GM21717 (cell line): ENCODE measurements around the gene TSPAN5.

Source experiments
- ATAC-seq: cut with Tn5 transposase; IDR thresholded peaks from one replicate; pipeline ENCODE4 v1.9.1; 2021; ENCODE audit warnings: mild to moderate bottlenecking, moderate library complexity; ENCODE audit not compliant: unreplicated experiment

TSPAN5 gene

DNA sequence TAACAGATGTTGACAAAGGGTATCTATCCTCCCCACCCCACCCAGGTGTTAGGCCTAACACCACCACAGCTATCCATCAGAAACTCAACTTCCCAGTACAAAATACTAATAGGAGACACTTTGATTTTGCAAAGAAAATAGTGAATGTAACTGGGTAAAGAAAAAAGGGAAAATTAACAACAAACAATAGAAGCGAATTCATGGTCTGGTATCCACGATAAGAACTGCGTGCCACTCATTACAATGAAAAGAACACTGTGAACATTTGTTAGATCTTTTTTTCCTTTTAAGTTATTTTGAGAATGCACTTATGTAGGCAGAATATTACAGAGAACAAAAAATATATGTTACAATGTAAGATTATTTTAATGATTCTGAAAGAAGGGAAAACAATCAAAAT lies 12.0 kb downstream of the TSPAN5 start:
- ATAC-seq: no peak

DNA sequence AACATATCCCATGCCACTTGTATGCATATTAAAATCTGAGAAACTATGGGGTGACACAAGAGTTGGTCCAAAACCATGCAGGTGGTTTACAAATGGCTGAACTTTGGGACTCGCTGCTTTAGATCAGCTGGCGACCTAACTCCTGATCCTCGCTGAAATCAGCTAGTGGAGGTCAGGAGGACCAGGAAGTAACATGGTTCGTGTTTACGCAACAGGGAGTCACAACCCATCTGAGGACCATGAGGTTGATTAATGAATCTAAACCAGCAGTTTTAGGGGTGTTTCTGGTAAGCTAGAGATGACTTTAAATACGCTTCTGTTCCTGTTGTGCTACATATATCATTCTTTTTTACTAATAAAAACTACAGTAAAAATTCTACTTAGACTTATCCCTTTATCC lies 12.9 kb downstream of the TSPAN5 start:
- no peak for ATAC-seq

DNA sequence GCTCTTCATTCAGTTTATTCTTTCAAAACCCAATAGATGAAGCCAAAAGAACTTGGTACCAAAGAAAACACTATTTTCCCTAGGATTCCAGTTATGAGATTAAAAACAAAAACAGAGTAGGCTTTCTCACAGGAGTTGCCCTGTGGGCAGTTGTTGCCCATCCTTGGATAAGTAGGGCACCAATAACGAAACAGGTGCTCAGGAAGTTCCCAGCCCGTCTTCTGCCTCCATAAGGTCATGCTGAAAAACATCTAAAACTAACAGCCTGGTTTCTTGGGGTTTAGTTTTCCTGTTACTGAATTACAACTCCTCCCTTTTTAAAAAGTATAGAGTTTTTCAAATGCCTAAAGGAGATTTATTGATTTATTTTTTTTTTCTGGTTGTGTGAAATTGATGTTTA lies 14.7 kb downstream of the TSPAN5 start:
- ATAC-seq: no peak

DNA sequence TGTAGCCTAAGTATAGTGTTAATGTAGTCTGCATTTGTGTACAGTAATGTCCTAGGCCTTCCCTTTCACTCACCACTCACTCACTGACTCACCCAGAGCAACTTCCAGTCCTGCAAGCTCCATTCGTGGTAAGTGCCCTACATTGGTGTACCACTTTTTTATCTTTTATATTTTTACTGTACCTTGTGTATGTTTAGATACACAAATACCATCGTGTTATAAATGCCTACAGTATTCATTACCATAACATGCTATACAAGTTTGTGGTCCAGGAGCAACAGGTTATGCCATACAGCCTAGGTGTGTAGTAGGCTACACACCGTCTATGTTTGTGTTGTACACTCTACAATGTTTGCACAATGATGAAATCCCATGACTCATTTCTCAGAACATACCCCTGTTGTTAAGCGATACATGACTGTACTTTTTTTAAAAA lies 15.4 kb downstream of the TSPAN5 start:
- no peak for ATAC-seq

DNA sequence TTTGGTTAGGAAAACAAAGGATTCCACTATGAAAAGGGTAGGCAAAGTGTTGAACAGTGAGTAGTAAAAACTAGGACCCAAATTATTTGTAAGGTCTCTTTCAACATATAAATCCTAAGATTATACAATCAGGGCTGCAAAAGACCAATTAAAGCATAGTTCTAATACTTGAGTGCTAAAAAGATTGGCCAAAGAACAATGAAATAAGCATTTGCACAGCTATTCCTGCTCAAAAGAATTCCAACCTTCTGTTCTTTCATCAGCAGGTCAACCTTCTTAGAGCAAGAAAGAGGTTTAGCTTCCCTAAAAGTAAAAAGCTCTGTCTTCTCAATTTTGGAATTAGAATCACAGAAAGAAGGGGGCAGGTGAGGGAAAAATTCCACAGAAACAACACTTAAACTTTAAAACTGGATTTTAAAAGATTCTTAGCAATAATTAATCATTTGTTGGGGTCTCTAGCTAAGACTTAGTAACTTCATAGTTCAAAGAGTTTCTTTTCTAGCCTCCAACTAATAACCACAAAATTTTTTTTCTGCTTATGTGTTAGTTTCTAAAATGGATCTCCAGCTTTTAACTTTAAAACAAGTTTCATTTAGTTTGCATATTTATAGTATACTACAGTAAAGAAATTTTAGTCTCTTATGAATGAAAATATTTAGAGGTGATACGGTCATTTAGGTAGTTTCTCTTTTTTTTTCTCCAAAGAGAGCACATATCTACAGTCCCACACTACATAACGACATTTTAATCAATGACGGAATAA lies 16.3 kb downstream of the TSPAN5 start:
- no peak for ATAC-seq

DNA sequence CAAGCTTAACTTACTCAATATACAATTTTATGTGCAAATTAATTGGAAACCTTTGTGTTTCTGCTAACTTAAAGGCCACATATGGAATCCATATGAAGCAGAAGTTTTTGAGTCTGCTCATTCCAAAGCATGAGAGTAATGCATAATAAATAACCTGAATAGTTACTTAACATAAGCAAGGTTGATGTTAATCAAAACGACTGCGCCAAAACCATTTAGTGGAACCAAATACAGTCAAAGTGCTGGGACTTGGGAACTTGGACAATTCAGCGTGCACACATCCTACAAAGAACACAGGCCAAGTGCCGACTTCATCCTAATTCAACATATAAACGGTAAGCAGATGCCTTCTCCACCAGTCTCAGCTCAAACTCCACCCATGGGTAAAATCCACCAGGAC lies 17.0 kb downstream of the TSPAN5 start:
- no peak for ATAC-seq

DNA sequence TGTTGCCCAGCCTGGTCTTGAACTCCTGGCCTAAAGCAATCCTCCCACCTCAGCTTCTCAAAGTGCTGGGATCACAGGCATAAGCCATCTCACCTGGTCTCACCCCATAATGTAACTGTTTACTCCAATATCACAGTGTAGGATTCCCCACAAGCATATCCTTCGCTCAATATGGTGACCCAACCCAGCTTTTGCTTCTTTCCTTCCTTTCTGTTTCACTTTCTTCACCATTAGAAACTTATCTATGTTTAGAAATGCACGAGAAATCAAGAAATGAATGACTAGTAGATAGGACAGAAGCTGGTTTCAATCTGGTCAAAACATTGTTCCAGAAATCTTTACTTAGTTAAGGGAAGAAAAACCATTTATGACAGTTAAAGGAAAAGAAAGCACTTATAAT lies 18.9 kb downstream of the TSPAN5 start:
- ATAC-seq: peak; percentile 85

DNA sequence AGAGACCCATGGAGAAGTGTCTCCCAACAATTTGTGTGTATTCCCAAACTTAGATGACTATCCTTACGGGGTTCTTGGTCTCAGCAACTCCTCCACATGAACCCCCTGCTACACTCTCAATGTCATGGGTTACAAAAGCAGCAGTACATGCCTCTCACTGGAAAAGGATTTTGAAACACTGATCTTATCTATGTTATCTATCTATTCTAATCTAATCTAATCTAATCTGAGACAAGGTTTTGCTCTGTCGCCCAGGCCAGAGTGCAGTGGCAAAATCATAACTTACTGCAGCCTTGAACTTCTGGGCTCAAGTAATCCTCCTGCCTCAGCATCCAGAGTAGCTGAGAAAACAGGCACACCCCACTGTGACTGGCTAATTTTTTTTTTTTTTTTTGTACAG lies 19.3 kb downstream of the TSPAN5 start:
- no peak for ATAC-seq

DNA sequence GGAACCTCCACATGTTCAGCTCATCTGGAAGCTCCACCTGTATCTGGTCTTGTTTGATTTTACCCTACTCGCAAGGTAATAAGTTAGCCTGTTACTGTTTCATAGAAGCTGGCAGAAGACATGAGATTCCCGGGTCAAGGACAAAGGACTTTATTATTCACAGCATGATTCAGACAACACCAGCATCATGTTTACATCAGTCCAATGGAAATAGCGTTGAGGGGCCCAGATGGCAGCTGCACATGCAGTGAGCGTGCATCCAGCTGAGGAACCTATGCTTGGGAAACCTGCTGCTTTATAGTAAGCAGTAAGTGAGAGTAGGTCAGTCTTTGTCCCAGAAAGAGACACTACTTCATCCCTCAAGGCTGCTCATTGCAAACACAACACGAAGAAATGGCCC lies 19.8 kb downstream of the TSPAN5 start:
- no peak for ATAC-seq

DNA sequence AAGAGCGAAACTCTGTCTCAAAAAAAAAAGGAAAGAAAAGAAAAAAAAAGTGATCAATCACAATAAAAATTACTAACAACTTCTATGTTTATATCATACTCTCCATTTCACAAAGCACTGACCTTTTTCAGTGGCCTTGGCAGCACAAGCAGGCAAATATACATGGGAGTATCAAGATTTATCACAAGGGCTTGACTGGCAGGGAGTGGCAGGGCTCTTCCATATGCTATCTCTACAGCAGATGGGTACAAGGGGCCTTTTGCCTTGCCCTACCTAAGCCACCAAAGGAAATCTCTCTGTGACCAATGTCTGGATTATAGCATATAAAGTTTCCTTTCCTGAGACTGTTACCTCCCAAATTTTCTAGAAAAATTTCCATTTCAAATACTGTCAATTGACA lies 24.4 kb downstream of the TSPAN5 start:
- ATAC-seq: no peak

DNA sequence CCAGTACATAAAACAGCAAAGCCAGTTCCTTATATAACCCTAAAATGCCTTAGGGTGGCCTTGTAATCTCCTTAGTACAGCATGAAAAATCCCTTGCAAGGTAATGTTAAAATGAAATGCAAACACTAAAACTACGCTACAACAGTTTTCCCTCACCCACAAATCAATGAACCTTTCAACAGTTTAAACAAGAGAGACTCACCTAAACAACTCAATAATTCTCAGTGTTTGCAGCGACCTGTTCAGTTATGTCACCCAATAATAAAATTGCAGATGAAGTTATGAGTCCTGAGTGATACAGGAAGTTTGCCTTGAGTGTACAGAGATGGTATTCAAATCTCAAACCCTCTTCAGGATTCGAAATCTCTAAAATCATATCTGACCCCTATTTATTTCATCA lies 25.3 kb downstream of the TSPAN5 start:
- no peak for ATAC-seq

DNA sequence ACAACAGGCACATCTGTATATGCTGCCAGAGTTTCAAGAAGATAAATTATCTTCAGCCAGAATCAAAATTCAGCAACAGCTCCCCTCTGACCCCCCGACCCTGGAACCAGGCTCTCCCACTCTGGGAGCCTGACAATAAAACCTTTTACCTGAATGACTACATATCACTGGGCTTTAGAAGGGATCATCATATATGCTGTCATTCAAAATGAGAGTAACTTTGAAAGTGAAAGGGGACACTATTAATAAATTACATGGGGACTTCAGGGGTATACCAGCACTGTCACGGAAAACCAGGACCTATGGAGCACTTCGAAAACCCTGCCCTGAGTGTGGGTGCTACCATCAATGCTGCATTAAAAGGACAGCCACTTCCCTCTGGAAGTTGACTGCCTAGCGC lies 26.2 kb downstream of the TSPAN5 start:
- ATAC-seq: no peak

DNA sequence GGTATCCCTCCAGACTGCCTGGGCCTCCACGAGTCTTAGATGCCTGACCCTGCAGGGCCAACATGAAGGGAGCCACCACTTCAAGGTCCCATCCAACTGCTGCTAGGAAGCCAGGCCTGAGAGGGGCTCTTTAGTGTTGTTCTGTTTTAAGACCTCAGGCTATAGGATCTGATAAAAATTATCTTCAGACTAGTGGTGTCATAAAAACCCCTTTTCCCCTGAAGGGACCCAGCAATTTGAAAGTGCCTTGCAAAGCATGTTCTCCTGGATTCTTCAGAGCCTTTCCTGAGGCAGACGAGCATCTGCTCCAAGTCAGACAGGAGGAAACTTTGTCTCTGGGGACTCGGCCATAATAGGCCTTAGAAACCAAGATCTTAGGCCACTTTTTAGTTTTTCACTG lies 26.9 kb downstream of the TSPAN5 start:
- ATAC-seq: no peak

DNA sequence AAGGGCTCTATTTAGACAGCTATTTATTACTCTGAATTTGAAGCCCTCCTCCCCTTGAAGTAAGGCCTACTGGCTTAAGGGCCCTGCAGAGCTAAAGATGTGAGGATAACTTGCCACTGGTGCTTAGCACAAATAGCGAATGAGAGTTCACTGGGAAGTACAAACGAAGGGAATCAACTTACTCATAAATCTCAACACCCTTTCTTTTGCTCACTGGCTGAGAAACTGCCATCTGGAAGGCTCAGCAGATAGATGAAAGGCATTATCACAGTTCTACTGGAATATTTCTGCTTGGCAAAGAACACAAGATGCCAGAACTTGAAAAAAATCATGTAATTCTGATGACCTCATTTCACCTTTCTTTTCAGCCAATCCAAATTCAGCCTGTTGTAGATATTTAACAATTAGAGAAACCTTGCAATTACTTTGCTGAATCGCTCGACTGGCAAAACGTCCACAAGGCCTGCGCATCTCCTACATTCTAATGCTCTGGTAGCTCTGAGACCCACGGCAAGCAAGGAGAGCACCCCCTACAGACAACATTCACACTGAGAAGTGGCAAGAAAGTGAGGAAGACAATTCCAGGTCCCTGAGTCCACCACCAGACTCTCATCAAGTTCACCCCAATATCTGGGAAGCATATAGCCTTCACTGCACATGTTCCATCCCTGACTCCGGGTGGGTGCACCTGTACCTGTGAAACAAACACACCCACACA lies 27.5 kb downstream of the TSPAN5 start:
- ATAC-seq: no peak

DNA sequence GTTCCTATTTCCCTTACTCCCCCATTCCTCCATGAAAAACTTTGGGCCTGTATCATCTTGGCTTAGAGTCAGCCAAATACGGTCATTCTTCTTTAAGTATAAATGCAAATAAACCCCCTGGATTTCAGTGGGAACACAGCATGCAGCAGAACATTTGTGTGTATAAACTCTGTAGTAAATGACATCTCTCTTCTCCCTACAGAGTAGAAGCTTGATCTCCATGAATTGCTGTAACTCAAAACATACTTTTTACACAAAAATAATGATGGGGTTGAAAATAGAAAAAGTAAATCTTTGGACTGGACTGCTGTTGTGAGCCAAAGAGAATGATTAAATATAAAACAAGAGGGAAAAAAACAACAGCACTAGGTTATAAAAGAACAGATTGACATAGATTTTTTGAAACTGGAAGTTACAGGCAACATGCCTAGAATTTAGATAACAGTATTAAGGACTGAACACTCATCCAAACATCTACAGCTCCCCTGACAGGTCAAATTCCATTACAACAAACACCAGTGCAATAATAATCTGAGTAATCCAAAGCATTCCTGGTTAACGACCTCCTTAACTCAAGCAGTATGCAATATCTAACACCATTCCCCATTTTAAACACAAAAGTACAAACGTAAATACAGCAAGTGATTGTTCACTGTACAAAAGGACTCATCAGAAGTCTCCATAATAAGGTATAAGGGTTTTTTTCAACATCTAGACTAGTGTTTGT lies 30.7 kb downstream of the TSPAN5 start:
- ATAC-seq: no peak

DNA sequence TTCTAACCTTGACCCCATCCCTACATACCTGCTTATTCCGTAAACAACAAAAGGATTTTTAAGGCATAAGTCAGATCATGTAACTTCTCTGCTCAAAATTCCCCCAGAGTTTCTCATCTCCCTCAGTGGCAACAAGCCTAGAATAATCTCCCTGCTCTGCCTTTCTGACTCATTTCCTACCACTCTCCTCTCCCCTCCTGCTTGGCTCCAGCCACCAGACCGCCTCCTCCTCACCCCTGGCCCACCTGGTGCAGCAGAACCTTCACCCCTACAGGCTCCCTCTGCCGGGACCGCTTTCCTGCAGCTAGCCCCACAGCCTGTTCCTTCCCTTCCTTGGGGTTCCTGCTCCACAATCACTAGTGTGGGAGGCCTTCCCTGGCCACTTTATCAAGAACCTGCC lies 32.1 kb downstream of the TSPAN5 start:
- no peak for ATAC-seq

DNA sequence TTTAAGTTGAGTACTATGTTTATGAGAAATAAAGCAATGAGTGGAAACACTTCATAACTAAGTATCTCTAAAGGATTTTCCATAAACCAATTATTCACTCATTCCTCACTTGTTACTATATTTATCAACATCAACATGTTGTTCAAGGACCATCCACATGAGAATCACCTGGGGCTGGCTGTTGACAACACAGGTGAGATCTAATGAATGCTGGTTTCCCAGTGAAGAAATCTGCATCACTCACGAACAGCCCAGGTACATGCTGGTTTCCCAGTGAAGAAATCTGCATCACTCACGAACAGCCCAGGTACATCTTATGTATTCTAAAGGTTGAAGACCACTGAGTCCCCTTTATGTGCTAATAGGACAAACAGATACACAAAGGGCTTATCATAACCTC lies 32.5 kb downstream of the TSPAN5 start:
- no peak for ATAC-seq

DNA sequence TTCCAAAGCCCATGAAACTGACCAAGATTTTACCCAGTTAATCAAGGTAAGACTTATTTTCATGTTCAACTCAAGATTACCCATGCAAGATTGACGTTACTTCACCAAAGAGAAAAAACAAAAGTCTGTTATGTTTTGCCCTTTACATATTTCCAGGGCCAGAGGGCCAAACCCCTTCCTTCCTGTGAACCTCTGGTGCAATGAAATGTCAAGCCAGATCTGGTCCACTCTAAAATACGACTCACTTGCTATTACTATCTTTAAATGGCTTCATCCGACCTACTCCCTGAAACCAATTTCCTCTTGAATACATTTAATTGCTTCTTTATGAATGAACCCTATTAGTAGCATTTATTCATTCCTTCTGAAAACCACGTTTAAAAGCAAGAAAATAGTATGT lies 33.0 kb downstream of the TSPAN5 start:
- no peak for ATAC-seq

DNA sequence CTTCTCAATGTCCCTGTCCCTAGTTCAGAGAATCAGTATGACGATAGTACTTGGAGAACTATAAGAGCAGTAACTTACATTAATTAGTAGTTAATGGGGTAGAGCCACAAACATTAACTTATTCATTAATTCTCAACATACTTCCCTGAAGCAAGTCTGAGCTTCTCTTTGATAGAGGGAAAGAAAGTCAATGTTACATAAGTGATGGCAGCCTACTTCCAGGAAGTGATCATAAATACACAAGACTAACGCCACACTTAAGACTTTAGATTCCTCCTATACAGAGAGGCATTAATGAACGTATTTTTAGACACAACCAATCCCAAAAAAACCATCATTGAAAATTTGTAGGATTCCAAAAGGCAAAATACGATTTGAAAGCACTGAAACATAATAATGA lies 33.8 kb downstream of the TSPAN5 start:
- ATAC-seq: no peak

DNA sequence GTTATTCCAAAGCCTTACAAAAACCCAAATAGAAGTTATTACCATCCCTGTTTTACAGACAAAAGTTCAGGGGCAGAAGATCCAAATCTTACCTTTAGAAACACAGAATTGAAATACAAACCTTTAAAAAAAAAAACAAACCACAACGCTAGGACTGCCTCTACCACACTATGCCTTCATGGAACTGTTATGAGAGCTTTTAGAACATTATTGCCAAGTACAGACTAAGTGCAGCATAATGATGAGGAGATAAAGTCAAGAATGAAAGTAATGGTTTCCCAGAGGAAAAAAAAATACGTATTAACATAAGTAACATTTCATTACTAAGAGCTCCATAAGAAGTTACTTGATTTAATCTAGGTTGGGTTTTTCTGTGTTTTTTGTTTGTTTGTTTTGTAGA lies 34.3 kb downstream of the TSPAN5 start:
- no peak for ATAC-seq

DNA sequence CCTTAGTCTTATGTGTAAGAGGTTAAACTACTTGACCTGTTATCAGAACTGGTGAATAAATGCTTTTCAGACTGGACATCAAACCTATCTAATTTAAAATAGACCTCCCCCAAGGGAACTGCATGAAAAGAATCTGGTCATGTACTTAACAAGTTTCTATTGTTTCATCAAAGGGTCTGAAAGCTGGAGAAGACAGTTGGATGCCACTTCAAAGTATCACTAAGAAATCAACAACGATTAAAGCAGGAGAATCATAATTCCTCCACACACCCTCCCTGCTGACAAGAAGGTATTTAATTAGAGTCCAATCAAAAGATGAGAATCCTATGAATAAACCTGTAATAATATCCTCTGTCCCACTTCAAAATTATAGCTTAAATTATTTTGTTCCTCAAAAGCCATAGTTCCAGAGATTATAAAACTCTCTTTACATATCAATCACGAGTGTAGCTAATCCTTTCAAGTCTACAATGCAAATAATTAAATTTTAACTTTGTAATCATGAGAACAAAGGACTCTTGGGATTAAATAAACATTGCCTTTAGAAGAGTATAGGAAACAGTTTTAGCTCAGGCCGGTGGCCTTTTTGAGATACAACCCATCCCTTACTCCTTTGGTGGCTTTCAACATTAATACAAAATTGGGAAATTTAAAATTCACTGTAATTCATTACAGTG lies 35.1 kb downstream of the TSPAN5 start:
- no peak for ATAC-seq
